Parathyroid adenoma (tissue), 2 donors: ENCODE data around the gene CCT3.

Experiments
- H2AFZ ChIP-seq: fragments of 300-600 bp; sonication (generic); one replicate; pipeline ENCODE4 v1.7.0; 2017; ENCODE audit warnings: antibody characterized with exemption, mild to moderate bottlenecking
- H3K27ac ChIP-seq: fragments of 300-600 bp; sonication (generic); one replicate; pipeline ENCODE4 v1.7.0; 2017
- H3K27me3 ChIP-seq: fragments of 300-600 bp; sonication (generic); one replicate; pipeline ENCODE4 v1.7.0; 2017; ENCODE audit warnings: low read length; ENCODE audit not compliant: control insufficient read depth, insufficient read depth
- H3K36me3 ChIP-seq: fragments of 300-600 bp; sonication (generic); one replicate; pipeline ENCODE4 v1.7.0; 2017; ENCODE audit warnings: low read length; ENCODE audit not compliant: control insufficient read depth, insufficient read depth
- H3K4me1 ChIP-seq: fragments of 300-600 bp; sonication (generic); one replicate; pipeline ENCODE4 v1.7.0; 2017; ENCODE audit warnings: control low read depth
- H3K4me2 ChIP-seq: fragments of 300-600 bp; sonication (generic); one replicate; pipeline ENCODE4 v1.7.0; 2017; ENCODE audit warnings: low read length
- H3K4me3 ChIP-seq: fragments of 300-600 bp; sonication (generic); one replicate; pipeline ENCODE4 v1.7.0; 2017; ENCODE audit warnings: low read depth, low read length
- H3K79me2 ChIP-seq: fragments of 300-600 bp; sonication (generic); one replicate; pipeline ENCODE4 v1.7.0; 2017; ENCODE audit warnings: control low read depth
- H3K9ac ChIP-seq: fragments of 300-600 bp; sonication (generic); one replicate; pipeline ENCODE4 v1.7.0; 2017; ENCODE audit warnings: mild to moderate bottlenecking
- H3K9me3 ChIP-seq: fragments of 300-600 bp; sonication (generic); one replicate; pipeline ENCODE4 v1.7.0; 2017; ENCODE audit warnings: low read length; ENCODE audit not compliant: control insufficient read depth
- TF ChIP-seq, protein P1 (sequence below): fragments of 300-600 bp; sonication (generic); IDR thresholded peaks from one replicate; pipeline ENCODE4 v1.7.0; 2017; ENCODE audit warnings: antibody characterized with exemption, mild to moderate bottlenecking
- donor health status: primary hyperparathyroidism.

CCT3 gene

DNA sequence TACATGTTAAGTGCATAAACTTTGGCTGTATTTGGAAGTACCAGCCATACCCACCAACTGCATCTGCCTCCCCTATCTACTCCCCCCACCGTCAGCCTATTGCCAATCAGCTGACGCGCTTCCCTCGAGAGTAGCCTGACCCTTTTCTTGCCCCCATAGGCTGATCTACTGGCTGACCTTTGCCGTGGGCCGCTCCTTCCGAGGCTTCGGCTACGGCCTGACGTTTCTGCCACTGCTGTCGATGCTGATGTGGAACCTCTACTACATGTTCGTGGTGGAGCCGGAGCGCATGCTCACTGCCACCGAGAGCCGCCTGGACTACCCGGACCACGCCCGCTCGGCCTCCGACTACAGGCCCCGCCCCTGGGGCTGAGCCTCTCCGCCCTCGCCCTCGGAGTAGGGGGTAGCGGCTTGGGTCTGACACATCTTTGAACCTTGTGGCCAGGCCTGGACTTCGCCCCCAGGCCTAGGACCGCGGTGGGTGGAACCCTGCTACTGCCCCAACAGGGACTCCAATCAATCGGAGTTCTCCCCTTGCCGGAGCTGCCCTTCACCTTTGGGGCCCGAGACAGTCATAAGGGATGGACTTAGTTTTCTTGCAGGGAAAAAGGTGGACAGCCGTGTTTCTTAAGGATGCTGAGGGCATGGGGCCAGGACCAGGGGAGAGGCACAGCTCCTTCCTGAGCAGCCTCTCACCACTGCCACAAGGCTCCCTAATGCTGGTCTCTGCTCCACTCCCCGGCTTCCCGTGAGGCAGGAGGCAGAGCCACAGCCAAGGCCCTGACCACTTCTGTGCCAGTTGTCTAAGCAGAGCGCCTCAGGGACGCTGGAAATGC is 46.6 kb downstream of the CCT3 start:
- H3K27ac ChIP-seq = peak overlapping the region; percentile 52
- no peaks in the 10 kb centered on the region for H3K36me3 ChIP-seq

DNA sequence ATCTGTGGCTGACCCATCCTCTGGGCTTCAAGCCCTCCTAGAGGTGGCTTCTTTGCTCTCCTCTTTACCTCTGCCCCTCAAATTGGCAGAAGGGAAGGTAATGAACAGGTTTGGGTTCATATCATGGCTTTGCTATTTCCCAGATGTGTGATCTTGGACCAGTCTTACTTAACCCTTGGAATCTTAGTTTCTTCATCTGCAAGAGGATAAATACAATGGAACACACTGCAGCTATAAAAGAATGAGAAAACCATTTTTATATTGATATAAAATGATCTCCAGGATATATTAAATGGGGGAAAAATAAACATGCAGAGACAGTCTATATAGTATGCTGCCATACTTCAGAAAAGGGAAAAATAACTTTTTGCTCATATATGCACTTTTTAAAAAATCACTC is 48.2 kb downstream of the CCT3 start:
- Histone ChIP-seq H3K79me2 (no peaks in the 10 kb centered on the region), H3K27me3 (no peaks in the 10 kb centered on the region), H3K9ac (no peak overlapping the region), H3K9me3 (no peaks in the 10 kb centered on the region), H2AFZ (no peak overlapping the region), H3K4me2 (no peak overlapping the region), H3K36me3 (no peaks in the 10 kb centered on the region), H3K4me3 (no peak overlapping the region), H3K4me1 (peaks cover 3% of the 10 kb centered on the region), H3K27ac (no peak overlapping the region)
- TF ChIP-seq, protein P1, sequence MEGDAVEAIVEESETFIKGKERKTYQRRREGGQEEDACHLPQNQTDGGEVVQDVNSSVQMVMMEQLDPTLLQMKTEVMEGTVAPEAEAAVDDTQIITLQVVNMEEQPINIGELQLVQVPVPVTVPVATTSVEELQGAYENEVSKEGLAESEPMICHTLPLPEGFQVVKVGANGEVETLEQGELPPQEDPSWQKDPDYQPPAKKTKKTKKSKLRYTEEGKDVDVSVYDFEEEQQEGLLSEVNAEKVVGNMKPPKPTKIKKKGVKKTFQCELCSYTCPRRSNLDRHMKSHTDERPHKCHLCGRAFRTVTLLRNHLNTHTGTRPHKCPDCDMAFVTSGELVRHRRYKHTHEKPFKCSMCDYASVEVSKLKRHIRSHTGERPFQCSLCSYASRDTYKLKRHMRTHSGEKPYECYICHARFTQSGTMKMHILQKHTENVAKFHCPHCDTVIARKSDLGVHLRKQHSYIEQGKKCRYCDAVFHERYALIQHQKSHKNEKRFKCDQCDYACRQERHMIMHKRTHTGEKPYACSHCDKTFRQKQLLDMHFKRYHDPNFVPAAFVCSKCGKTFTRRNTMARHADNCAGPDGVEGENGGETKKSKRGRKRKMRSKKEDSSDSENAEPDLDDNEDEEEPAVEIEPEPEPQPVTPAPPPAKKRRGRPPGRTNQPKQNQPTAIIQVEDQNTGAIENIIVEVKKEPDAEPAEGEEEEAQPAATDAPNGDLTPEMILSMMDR = no peak

More for the DNA sequence above, 46.6 kb downstream of the CCT3 start:
- Histone ChIP-seq H3K9ac (no peak overlapping the region), H3K9me3 (no peaks in the 10 kb centered on the region), H3K4me3 (no peak overlapping the region), H3K4me2 (peak overlapping the region; percentile 39), H3K27me3 (no peaks in the 10 kb centered on the region), H3K4me1 (peaks cover 3% of the 10 kb centered on the region), H3K79me2 (no peaks in the 10 kb centered on the region), H2AFZ (peak overlapping the region; percentile 80)
- TF ChIP-seq, protein P1 = no peak

DNA sequence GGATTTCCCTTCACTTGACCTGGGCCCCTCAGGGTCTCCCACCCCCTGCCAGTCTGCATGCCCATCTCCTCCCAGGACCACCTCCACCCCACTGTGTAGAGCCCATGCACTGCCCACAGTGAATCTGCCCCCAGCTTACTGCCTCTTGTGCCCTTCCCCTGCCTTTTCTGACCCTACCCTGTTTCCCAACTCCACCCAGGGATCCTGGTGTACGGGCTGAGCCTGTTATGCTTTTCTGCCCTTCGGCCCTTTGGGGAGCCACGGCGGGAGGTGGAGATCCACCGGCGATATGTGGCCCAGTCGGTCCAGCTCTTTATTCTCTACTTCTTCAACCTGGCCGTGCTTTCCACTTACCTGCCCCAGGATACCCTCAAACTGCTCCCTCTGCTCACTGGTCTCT is 52.0 kb downstream of the CCT3 start:
- Histone ChIP-seq H2AFZ (no peak overlapping the region), H3K36me3 (no peaks in the 10 kb centered on the region), H3K27me3 (no peaks in the 10 kb centered on the region), H3K27ac (no peak overlapping the region), H3K4me1 (peaks cover 10% of the 10 kb centered on the region), H3K4me2 (no peak overlapping the region), H3K79me2 (no peaks in the 10 kb centered on the region), H3K9ac (no peak overlapping the region), H3K4me3 (no peak overlapping the region), H3K9me3 (no peaks in the 10 kb centered on the region)
- TF ChIP-seq, protein P1 = no peak

DNA sequence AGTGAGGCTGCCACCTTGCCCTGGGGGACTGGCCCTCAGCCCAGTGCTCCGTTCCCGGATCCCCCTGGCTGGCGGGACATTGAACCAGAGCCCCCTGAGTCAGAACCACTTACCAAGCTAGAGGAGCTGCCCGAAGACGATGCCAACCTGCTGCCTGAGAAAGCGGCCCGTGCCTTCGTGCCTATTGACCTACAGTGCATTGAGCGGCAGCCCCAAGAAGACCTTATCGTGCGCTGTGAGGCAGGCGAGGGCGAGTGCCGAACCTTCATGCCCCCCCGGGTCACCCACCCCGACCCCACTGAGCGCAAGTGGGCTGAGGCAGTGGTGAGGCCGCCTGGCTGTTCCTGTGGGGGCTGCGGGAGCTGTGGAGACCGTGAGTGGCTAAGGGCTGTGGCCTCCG is 52.7 kb downstream of the CCT3 start:
- Histone ChIP-seq H3K9ac (no peak overlapping the region), H3K27me3 (no peaks in the 10 kb centered on the region), H3K27ac (no peak overlapping the region), H3K4me3 (no peak overlapping the region), H3K79me2 (no peaks in the 10 kb centered on the region), H3K4me1 (peaks cover 9% of the 10 kb centered on the region), H2AFZ (no peak overlapping the region), H3K4me2 (no peak overlapping the region), H3K9me3 (no peaks in the 10 kb centered on the region), H3K36me3 (no peaks in the 10 kb centered on the region)
- TF ChIP-seq, protein P1 = no peak

DNA sequence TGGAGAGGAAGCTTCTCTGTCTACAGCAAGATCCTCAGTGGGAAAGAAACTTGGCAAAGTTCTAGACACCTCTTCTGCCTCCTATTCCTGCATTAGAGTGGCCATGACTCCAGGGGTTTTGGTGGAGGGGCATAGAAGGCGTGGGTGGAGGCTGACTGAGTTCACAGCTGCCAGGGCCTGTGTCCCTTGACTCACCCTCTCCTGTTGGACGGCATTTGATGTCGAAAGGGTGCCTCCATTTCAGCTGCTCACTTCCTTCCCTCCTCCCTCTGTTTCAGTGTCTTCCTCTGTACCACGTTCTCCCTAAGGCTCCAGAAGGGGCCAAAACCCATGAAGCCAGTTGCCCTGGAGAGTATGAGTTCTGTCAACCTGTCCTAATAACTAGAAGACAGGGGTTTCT is 53.3 kb downstream of the CCT3 start:
- TF ChIP-seq, protein P1 = no peak
- no peak overlapping the region for H3K27ac ChIP-seq
- H3K9me3 ChIP-seq = no peaks in the 10 kb centered on the region
- peak overlapping the region; percentile 94 for H3K4me2 ChIP-seq
- H3K79me2 ChIP-seq = no peaks in the 10 kb centered on the region
- H3K27me3 ChIP-seq = no peaks in the 10 kb centered on the region
- H3K9ac ChIP-seq = no peak overlapping the region
- peaks cover 9% of the 10 kb centered on the region for H3K4me1 ChIP-seq
- peak overlapping the region; percentile 72 for H3K4me3 ChIP-seq
- H3K36me3 ChIP-seq = no peaks in the 10 kb centered on the region
- no peak overlapping the region for H2AFZ ChIP-seq
